ENCODE results near the gene CRBN. TPM values are rescaled to one million over a fixed set of nuclear protein-coding genes. Genes with fewer than 3 reads are reported as not detected.

Gene CRBN
- total RNA-seq, 2 donors from 2014 or later: 42.2 to 45.9 TPM

Other genes starting within 250 kb of the CRBN start
- under 1 TPM in 1 of 2 donors, not detected in 1; 0.46 TPM for gene IL5RA, start 69.3 kb downstream of the CRBN start, total RNA-seq
- 10 to 100 TPM; 23.2 to 23.6 TPM for gene TRNT1, start 52.8 kb downstream of the CRBN start, total RNA-seq